T47D (cell line): ENCODE measurements around the gene REM1.
"Not testable (repeated sequence)": the region's sequence is repeated elsewhere in the genome, so short reads cannot be mapped to it uniquely, and the experiment has no call there.

Source experiments
- DNase-seq, 2 experiments: peaks; one replicate each; pipeline versions ENCODE4 v3.0.0 to v3.0.0-alpha.2; 2011 to 2012; ENCODE audit warnings: low read depth in 1 of 2, low spot score in 1 of 2
- JUND ChIP-seq: IDR thresholded peaks from 2 replicates; pipeline ENCODE4 v1.6.1; 2012; ENCODE audit warnings: low read depth
- in situ Hi-C: cut with HindIII; loops from 2 replicates; pipeline ENCODE4 v1.10.0; 2016; ENCODE audit warnings: low sequenced_read_pairs, low pct_unique_long_range_greater_than_20kb

The REM1 gene

DNA sequence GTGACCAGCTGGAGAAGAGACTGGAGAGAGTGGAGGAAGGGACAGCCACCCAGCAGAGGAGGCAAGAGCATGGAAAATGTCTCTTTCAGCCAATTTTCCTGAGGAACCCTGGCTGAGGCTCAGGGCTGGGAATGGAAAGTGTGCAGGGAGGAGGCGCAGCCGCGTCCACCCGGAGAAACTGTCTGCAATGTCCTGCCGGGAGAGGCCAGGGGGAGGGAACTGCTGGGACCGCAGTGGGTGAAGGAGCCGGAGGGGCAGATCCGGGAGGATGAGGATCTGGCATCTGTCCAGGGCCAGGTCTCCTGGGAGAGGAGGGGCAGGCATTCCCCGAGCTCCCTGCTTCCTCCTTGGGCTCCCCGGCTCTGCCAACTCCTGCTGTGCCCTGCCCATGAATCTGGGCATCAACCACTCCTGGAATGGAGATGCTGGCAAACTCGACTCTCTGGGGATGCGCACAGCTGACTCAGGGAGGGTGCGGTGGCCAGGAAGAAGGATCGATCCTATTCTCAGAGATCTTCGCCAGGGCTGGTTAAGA is 21.7 kb downstream of the REM1 start:
- in situ Hi-C loops = no loop called here
- no peak for TF ChIP-seq JUND
- DNase-seq = peak in 1 of 2 experiments; percentile 62

DNA sequence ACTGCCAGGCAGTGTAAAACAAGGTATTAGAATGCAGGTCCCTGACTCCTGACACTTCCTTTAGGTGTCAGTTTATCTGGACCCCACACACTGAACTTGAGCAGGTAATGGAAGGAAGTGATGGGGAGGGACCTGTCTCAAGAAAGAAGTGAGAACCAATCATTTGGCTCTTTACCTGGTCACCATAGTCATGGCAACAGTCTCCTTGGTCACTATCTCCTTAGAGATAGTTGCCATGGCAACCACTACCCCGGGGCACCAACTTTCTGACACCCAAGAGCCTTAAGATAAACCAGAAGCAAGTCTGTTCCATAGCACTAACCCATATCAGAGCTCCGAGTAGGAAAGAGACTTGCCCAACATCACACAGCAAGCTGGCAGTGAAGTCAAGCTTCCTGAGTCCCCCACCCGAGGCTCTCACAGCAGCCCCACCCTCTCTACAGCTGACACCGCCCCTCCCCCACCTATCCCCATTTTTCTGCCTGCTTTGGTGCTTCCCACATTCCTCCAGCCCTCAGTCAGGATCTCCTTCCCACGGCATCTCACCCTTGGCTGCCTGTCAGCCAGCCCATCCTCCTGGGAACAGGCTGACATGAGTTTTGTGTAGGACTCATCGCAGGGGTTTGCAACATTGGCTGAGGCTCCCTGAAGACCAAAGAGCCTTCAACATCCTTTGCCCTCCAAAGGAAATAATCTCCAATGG is 22.9 kb downstream of the REM1 start:
- DNase-seq = peak in 1 of 2 experiments; percentile 33
- in situ Hi-C loops = no loop called here

GRCh38 chr20:31500527-31500926 is 25.4 kb downstream of the REM1 start:
- in situ Hi-C loops = no loop called here

More for the DNA sequence above, 22.9 kb downstream of the REM1 start:
- TF ChIP-seq JUND = no peak

GRCh38 chr20:31502884-31503673 is 28.0 kb downstream of the REM1 start:
- in situ Hi-C loops = not testable (repeated sequence)
- DNase-seq = peak; percentile 69 to 91

More at GRCh38 chr20:31500527-31500926, 25.4 kb downstream of the REM1 start:
- DNase-seq = no peak
- TF ChIP-seq JUND = no peak

DNA sequence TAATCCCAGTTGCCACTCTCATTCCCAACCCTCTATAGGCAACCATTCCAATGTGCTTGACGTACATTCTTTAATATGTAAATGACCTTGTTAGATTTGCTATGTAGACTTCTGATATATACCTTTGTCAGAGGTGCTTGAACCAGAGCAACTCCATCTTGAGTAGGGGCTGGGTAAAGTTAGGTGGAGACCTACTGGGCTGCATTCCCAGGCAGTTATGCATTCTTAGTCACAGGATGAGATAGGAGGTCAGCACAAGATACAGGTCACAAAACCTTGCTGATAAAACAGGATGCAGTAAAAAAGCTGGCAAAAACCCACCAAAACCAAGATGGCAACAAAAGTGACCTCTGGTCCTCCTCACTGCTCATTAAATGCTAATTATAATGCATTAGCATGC is 30.8 kb downstream of the REM1 start:
- no peak for TF ChIP-seq JUND
- no peak for DNase-seq
- in situ Hi-C loops = no loop called here

GRCh38 chr20:31508517-31509244 is 33.6 kb downstream of the REM1 start:
- in situ Hi-C loops = no loop called here
- no peak for TF ChIP-seq JUND
- DNase-seq = no peak

- no peak for TF ChIP-seq JUND
- DNase-seq = peak; percentile 97 to 98
- in situ Hi-C loops = no loop called here
Observed at GRCh38 chr20:31514154-31515071, 39.3 kb downstream of the REM1 start, which contains the start of gene HM13. TSS of gene HM13 (plus strand) at chr20:31514442. CDS start at chr20:31514552, 110 bp downstream.

GRCh38 chr20:31515072-31515774 is 40.1 kb downstream of the REM1 start:
- no peak for DNase-seq
- no peak for TF ChIP-seq JUND
- in situ Hi-C loops = no loop called here

GRCh38 chr20:31515775-31516107 is 40.7 kb downstream of the REM1 start:
- DNase-seq = no peak
- no peak for TF ChIP-seq JUND
- in situ Hi-C loops = no loop called here

GRCh38 chr20:31516166-31516565 is 41.1 kb downstream of the REM1 start:
- in situ Hi-C loops = no loop called here
- TF ChIP-seq JUND = no peak
- DNase-seq = no peak

DNA sequence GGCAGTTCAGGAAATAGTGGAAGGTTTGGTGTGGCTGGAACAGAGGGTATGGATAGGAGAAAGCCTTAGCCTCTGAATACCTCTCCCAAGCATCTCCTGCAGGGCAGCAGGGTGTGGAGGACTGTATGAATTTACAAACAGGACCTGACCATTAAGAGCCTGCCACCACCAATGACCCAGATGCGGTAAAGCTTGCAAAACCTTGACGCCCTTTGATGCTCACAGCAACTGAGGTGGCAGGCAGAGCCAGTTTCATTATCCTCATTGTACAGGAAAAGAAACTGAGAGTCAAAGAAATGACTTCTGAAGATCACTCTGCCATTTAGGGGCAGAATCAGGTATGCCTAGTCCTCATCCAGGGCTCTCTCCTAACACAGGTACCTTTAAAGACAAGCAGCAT is 41.6 kb downstream of the REM1 start:
- DNase-seq = no peak
- no peak for TF ChIP-seq JUND
- in situ Hi-C loops = no loop called here
